GM19467 (cell line): ENCODE measurements around the gene RPGRIP1L.

Experiments used
- ATAC-seq: cut with Tn5 transposase; IDR thresholded peaks from one replicate; pipeline ENCODE4 v1.9.1; 2021; ENCODE audit warnings: mild to moderate bottlenecking, moderate library complexity; ENCODE audit not compliant: unreplicated experiment

The RPGRIP1L gene

DNA sequence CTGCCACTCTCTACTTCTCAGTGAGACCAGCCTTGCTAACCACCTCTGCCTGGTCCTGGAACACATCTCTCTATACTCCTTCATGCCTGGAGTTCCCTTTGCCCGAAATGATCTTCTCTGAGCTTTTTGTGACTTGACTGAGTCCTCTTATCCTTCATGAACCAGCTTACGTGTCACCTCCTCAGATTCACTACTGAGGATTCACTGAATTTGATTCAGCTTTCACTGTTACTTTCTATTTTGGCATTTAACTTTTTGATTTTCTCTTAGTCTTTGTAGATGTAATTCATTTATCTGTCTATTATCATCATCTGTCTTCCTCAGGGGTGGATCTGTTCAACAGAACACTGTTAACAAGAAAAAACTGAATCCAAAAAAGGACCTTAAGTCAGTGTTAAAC, 95.6 kb downstream of the RPGRIP1L start:
- no peak for ATAC-seq

GRCh38 chr16:53605831-53606400, 97.7 kb downstream of the RPGRIP1L start:
- ATAC-seq, result no peak

DNA sequence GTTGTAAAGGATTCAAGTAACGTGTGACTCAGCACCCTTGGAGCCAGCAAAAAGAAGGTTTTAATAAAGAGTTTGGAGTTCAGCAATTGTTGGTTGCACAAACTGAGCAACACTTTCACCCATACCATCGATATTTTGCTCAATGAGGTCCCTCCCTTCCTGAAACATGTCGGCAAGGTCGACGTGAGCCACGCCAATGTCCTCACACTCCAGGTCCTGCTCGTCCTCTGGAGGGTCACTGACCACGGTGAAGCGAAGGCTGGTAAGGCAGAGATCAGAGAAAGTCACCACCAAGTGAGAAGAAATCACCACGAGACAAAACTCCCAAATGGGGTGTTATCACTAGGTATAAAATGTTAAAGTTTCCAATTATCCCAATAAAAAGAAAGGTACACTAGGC, 98.3 kb downstream of the RPGRIP1L start:
- no peak for ATAC-seq

GRCh38 chr16:53601961-53602360, 101.7 kb downstream of the RPGRIP1L start:
- no peak for ATAC-seq

DNA sequence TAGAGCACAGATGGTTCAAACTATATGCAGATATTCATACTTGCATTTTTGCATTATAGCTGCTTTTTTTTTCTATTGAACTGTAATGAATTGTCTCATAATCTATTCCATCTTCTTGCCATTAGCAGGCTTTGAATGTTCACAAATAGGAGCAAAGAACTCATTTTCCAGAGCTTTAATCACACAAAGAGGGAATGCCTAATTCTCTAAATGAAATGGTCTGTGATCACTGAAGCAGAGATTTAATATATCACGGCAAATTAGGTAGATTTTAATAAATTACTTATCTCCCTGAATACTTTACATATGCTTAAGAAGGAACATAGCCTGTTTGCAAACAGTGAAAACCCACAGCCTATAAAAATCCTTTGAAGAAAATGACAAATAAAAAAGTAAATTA, 103.0 kb downstream of the RPGRIP1L start:
- no peak for ATAC-seq

GRCh38 chr16:53600126-53600525, 103.5 kb downstream of the RPGRIP1L start:
- no peak for ATAC-seq

DNA sequence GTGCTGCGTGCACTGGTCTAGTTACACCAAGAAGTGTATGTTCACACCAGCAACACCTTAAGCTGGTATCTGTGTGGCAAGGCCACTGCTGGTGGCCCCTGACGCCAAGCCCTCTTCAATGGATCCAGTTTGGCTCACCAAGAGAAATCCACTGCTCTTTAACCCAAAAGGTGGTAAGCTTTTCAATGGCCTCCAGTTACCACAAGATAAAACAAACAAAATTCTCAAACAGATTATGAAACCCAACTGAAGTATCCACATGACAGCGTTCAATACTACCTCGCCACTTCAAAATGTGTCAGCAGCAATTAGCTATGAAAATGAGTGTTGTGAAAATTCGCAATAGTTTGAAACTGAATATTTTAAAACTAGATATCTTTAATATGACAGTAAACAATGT, 104.1 kb downstream of the RPGRIP1L start:
- ATAC-seq, result no peak

- no peak for ATAC-seq
Measured at GRCh38 chr16:53598511-53599275, 105.0 kb downstream of the RPGRIP1L start.

DNA sequence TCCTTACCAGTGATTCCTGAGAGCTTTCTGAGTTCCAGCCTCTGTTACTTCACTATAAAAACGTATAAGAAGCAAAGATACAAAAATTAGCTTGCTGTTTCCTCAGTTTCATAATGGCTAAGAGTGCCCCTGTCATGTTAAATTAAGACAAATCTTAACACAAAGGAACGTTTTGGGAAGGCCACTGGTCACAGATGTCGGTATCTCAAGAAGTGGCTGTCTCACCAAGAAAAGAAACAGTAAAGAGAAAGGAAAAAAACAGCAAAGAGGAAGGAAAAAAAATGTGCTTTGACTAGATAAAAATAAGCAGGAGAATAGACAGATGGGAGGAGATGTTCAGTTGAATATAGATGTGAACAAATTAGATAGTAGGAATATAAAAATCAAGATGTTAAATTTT, 105.9 kb downstream of the RPGRIP1L start:
- ATAC-seq, result no peak

GRCh38 chr16:53588081-53588648, 115.5 kb downstream of the RPGRIP1L start:
- no peak for ATAC-seq

DNA sequence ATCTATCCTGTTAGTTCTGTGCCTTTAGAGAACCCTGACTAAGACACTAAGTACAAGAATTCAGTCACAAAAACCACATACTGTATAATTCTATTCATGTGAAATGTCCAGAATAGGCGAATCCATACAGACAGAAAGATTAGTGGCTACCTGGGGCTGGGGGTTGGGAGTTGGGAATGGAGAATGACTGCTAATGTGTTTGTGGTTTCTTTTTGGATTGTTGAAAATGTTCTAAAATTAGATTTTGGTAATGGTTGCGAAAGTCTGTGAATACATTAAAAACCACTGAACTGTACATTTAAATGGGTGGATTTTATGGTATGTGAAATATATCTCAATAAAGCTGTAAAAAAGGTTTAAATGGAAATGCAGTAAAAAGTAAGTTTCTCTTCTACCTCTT, 120.3 kb downstream of the RPGRIP1L start:
- no peak for ATAC-seq

- no peak for ATAC-seq
Measured at GRCh38 chr16:53581784-53582183, 121.9 kb downstream of the RPGRIP1L start.

GRCh38 chr16:53580038-53580802, 123.4 kb downstream of the RPGRIP1L start:
- no peak for ATAC-seq

DNA sequence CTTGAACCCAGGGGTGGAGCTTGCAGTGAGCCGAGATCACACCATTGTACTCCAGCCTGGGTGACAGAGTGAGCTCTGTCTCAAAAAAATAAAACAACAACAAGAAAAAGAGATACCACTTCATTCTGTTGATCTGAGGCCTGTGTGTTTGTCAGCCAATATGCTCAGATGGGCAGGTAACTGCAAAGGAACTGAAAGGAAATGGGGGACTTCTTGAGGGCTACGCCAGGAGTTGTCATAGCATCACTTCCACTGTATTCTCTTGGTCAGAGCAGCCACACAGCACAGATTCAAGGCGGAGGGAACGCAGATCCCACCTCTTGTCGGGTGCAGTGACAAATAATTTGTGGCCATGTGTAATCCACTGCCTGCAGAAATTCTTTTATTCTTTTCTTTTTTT, 126.8 kb downstream of the RPGRIP1L start:
- ATAC-seq, result no peak

DNA sequence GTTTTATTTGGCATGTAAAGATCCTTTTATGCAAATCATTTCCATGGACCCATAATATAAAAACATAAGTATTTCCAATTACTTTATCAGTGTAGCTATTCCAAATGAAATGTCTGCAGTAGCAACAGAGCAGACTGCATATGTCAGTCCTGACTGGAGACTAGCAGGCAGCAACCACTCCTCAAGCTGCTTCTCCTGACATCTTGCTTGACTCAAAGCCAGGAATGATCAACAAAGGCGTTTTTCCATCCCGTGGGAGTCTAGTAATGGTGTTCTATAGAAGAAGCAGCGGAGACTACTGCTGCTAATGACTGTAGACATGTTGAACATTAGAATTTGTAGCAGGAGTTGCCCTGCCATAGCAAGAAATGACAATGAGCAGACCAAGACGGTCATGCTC, 127.4 kb downstream of the RPGRIP1L start:
- no peak for ATAC-seq

- ATAC-seq, result no peak
Measured at GRCh38 chr16:53571763-53572162, 131.9 kb downstream of the RPGRIP1L start.

GRCh38 chr16:53566552-53567245, 137.0 kb downstream of the RPGRIP1L start:
- no peak for ATAC-seq

DNA sequence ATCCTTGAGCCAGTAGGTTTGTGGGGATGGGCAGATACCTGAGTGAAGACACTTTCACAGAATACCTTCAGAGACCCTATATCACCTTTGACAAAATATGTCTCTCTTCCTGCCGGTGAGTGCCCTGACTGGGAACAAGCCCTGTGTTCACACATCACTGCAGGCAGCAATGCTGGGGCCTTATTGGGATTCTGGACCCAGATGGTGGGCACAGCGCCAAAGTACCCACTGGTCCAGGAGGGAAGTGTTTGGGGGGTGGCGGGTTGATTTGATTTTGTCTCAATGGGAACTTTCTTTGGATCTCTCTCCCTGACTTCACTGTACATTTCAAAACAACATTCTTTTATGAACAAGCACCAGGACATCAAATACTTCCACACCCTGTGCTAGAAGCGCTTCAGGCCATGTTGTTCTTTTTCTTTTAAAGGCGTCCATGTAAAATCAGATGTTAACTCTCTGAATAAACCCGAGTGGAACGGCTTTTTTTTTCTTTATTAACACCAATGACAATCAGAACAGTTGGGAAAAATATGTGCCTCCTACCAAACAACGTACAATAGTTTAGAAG, 138.3 kb downstream of the RPGRIP1L start:
- no peak for ATAC-seq

- no peak for ATAC-seq
Measured at GRCh38 chr16:53563426-53563825, 140.2 kb downstream of the RPGRIP1L start.

GRCh38 chr16:53561101-53561888, 142.4 kb downstream of the RPGRIP1L start:
- ATAC-seq, result no peak
